ENCODE measurements around the gene CCDC14.

The CCDC14 gene

GRCh38 chr3:123952844-123953520 lies 8.0 kb downstream of the CCDC14 start:
- peaks cover 83% of the 10 kb centered on the region for H3K36me3 ChIP-seq (ENCODE audit: insufficient read depth, low read depth, low read length)
- H3K9me3 ChIP-seq (ENCODE audit: insufficient read depth, low read depth, low read length) = no peaks in the 10 kb centered on the region
- H3K27me3 ChIP-seq (ENCODE audit: insufficient read depth, low read length) = no peaks in the 10 kb centered on the region
- H3K4me3 ChIP-seq (ENCODE audit: low read length) = no peak overlapping the region
- no peaks in the 10 kb centered on the region for H3K4me1 ChIP-seq (ENCODE audit: insufficient read depth, low read length)
- H3K27ac ChIP-seq (ENCODE audit: low read length) = no peak overlapping the region
- no peak overlapping the region for H3K9ac ChIP-seq (ENCODE audit: low read depth, low read length)

DNA sequence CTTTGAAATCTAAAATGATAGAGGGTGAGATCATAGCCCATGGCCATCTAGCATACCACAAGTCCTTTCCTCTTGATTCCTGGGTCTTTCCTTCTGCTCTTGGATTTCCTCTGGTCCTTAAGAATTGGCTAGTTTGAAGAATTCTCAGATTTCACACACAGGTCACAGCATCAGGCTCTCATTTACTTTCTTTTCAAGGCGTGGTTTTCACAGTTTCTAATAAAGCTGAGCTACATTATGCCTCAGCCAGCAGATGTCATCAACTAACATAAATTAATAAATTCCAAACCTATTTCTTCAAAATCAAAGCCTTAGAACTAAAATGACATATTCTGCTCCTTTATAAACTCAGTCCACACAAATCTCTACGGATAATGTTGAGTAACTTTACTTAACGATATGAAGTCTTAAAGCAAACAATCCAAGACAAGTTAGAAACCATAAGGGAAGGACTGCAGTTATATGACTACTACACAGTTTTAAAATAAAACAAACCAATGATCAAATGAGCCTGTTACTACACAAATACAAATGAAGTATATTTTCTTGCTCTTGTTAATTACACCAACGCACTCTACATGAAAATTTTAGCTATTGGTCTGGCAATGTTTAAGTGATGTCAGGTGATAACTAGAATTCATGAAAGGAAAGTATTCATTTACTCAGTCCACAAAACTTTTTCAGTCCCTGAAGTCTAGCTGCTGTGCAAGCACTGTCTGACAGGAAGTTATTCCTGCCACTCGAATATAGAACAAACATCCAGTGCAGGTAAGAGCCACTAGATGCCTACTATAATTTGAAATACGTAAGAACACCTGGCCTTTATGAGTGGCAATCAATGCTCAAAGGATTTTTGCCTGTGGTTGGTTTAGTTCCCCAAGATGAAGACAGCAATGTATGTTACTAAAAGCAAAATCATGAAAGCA lies 9.2 kb downstream of the CCDC14 start:
- H3K27ac ChIP-seq (ENCODE audit: low read length) = no peak overlapping the region
- no peaks in the 10 kb centered on the region for H3K4me1 ChIP-seq (ENCODE audit: insufficient read depth, low read length)
- no peaks in the 10 kb centered on the region for H3K27me3 ChIP-seq (ENCODE audit: insufficient read depth, low read length)
- no peak overlapping the region for H3K9ac ChIP-seq (ENCODE audit: low read depth, low read length)
- peaks cover 94% of the 10 kb centered on the region for H3K36me3 ChIP-seq (ENCODE audit: insufficient read depth, low read depth, low read length)
- no peak overlapping the region for H3K4me3 ChIP-seq (ENCODE audit: low read length)
- no peaks in the 10 kb centered on the region for H3K9me3 ChIP-seq (ENCODE audit: insufficient read depth, low read depth, low read length)

DNA sequence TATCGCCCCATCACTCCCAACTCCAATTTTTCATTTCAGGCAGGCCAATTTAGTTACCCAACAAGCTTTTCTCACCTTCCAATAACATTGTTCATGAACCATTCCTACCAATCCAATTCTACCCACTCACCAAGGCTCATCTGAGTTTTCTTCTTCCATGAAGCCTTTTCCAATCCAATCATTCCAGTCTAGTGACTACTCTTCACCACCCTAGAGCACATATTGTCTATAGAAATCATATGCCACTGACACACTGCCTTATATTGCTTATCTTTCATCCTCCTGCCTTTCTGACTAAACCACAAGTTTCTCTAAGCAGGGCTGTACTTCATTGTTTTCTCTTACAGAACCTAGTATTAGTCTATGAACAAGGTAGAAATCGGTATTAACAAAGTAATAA lies 11.4 kb downstream of the CCDC14 start:
- H3K9me3 ChIP-seq (ENCODE audit: insufficient read depth, low read depth, low read length) = no peaks in the 10 kb centered on the region
- no peaks in the 10 kb centered on the region for H3K4me1 ChIP-seq (ENCODE audit: insufficient read depth, low read length)
- peaks cover 94% of the 10 kb centered on the region for H3K36me3 ChIP-seq (ENCODE audit: insufficient read depth, low read depth, low read length)
- H3K27ac ChIP-seq (ENCODE audit: low read length) = no peak overlapping the region
- no peaks in the 10 kb centered on the region for H3K27me3 ChIP-seq (ENCODE audit: insufficient read depth, low read length)
- no peak overlapping the region for H3K9ac ChIP-seq (ENCODE audit: low read depth, low read length)
- no peak overlapping the region for H3K4me3 ChIP-seq (ENCODE audit: low read length)

DNA sequence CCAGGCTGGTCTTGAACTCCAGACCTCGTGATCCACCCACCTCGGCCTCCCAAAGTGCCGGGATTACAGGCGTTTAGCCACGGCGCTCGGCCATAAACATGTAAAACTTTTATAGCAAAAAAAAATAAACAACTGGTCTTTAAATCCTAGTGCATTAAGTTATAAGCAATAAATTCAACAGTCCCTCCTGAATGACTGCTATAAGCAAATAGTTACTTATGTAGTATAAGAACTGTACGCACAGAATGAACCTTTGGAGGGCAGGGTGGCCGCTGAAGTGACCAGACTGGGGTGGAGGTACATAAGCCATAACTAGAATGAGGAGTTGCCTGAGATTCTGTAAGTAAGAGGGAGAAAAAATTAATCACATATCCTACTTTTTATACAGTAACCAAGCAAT lies 12.6 kb downstream of the CCDC14 start:
- Histone ChIP-seq H3K27me3 (ENCODE audit: insufficient read depth, low read length) (no peaks in the 10 kb centered on the region), H3K4me1 (ENCODE audit: insufficient read depth, low read length) (no peaks in the 10 kb centered on the region), H3K4me3 (ENCODE audit: low read length) (no peak overlapping the region), H3K9me3 (ENCODE audit: insufficient read depth, low read depth, low read length) (no peaks in the 10 kb centered on the region), H3K27ac (ENCODE audit: low read length) (no peak overlapping the region), H3K9ac (ENCODE audit: low read depth, low read length) (no peak overlapping the region), H3K36me3 (ENCODE audit: insufficient read depth, low read depth, low read length) (peaks cover 96% of the 10 kb centered on the region)

DNA sequence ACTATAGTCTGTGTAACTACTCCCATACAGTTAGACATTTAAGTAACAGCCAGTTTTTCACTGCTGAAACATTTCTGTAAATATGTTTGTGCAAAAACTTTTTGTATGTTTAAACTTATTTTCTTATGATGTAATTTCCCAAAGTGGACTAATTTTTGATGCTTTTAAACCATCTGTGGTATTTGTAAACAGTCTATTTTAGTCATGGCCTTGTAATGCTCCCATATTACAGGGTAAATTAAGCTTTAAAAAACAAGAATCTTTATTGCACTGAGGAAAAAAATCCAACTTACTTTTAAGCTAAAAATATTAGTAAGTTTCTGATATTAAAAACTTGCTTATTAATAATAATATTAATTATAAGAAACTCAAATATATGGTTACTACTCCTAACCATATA lies 13.5 kb downstream of the CCDC14 start:
- H3K9ac ChIP-seq (ENCODE audit: low read depth, low read length) = no peak overlapping the region
- H3K36me3 ChIP-seq (ENCODE audit: insufficient read depth, low read depth, low read length) = peaks cover 96% of the 10 kb centered on the region
- H3K27ac ChIP-seq (ENCODE audit: low read length) = no peak overlapping the region
- H3K27me3 ChIP-seq (ENCODE audit: insufficient read depth, low read length) = no peaks in the 10 kb centered on the region
- no peaks in the 10 kb centered on the region for H3K4me1 ChIP-seq (ENCODE audit: insufficient read depth, low read length)
- no peaks in the 10 kb centered on the region for H3K9me3 ChIP-seq (ENCODE audit: insufficient read depth, low read depth, low read length)
- no peak overlapping the region for H3K4me3 ChIP-seq (ENCODE audit: low read length)

- Histone ChIP-seq H3K27ac (ENCODE audit: low read length) (no peak overlapping the region), H3K4me1 (ENCODE audit: insufficient read depth, low read length) (no peaks in the 10 kb centered on the region), H3K9me3 (ENCODE audit: insufficient read depth, low read depth, low read length) (no peaks in the 10 kb centered on the region), H3K9ac (ENCODE audit: low read depth, low read length) (no peak overlapping the region), H3K4me3 (ENCODE audit: low read length) (no peak overlapping the region), H3K27me3 (ENCODE audit: insufficient read depth, low read length) (no peaks in the 10 kb centered on the region), H3K36me3 (ENCODE audit: insufficient read depth, low read depth, low read length) (peaks cover 93% of the 10 kb centered on the region)
Observed at GRCh38 chr3:123941542-123941941, 19.5 kb downstream of the CCDC14 start.

DNA sequence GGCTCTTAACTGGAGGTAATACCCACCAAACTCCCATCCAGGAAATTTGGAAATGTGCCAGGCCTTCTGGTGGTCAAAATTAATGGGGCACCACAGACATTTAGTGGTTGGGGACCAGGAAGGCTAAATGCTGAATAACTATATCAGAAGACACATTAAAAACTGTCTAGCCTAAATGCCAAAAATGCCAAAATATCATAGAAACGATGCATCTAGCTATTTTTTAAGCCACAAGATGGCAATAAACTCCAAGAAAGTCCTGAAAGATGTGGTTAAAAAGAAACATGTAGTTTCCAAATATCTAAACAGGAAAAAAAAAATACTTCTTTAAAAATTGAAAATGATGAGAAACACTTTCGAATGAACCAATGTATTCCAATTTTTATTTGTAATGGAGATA lies 19.9 kb downstream of the CCDC14 start:
- H3K4me1 ChIP-seq (ENCODE audit: insufficient read depth, low read length) = no peaks in the 10 kb centered on the region
- H3K27ac ChIP-seq (ENCODE audit: low read length) = no peak overlapping the region
- H3K36me3 ChIP-seq (ENCODE audit: insufficient read depth, low read depth, low read length) = peaks cover 93% of the 10 kb centered on the region
- H3K9ac ChIP-seq (ENCODE audit: low read depth, low read length) = no peak overlapping the region
- no peaks in the 10 kb centered on the region for H3K9me3 ChIP-seq (ENCODE audit: insufficient read depth, low read depth, low read length)
- H3K4me3 ChIP-seq (ENCODE audit: low read length) = no peak overlapping the region
- H3K27me3 ChIP-seq (ENCODE audit: insufficient read depth, low read length) = no peaks in the 10 kb centered on the region

DNA sequence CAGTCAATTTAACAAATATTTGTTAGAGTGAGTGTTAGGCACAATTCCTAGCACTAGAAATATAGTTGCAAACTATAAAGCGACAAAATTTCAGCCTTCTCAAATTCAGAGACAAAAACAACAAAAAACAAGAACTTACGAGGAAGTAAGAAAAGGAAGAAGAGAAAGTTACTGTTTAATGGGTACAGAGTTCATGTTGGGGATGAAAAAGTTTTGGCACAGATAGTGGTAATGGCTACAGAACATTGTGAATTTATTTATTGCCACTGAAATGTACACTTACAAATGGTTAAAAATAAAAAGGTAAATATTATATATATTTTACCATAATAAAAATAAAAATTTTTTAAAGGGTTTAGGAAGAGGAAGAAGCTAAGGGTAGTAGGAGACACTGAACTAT lies 21.3 kb downstream of the CCDC14 start:
- Histone ChIP-seq H3K9ac (ENCODE audit: low read depth, low read length) (no peak overlapping the region), H3K27ac (ENCODE audit: low read length) (no peak overlapping the region), H3K4me3 (ENCODE audit: low read length) (no peak overlapping the region), H3K36me3 (ENCODE audit: insufficient read depth, low read depth, low read length) (peaks cover 91% of the 10 kb centered on the region), H3K4me1 (ENCODE audit: insufficient read depth, low read length) (no peaks in the 10 kb centered on the region), H3K27me3 (ENCODE audit: insufficient read depth, low read length) (no peaks in the 10 kb centered on the region), H3K9me3 (ENCODE audit: insufficient read depth, low read depth, low read length) (no peaks in the 10 kb centered on the region)

- H3K36me3 ChIP-seq (ENCODE audit: insufficient read depth, low read depth, low read length) = peaks cover 84% of the 10 kb centered on the region
Observed at GRCh38 chr3:123936400-123936799, 24.6 kb downstream of the CCDC14 start.

DNA sequence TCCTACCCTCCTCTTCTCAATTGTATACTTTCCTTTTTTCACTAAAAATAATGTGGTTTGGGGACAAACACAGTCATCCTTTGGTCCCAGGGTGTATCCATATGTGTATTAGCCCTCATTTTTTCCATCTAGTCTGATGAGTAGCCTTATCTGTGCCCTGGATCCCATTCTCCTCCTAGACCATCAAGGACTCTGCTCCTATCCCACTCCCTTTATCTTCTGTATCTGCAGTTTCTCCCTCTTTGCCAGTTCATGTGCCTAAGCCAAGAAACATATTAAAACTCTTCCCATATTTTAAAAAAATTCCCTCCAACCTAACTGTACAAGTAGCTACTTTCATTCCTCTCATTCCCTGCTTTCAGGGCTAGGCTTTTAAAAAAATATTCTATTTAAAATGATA lies 25.2 kb downstream of the CCDC14 start:
- Histone ChIP-seq H3K4me1 (ENCODE audit: insufficient read depth, low read length) (no peaks in the 10 kb centered on the region), H3K27ac (ENCODE audit: low read length) (no peak overlapping the region), H3K9me3 (ENCODE audit: insufficient read depth, low read depth, low read length) (no peaks in the 10 kb centered on the region), H3K27me3 (ENCODE audit: insufficient read depth, low read length) (no peaks in the 10 kb centered on the region), H3K36me3 (ENCODE audit: insufficient read depth, low read depth, low read length) (peaks cover 84% of the 10 kb centered on the region), H3K9ac (ENCODE audit: low read depth, low read length) (no peak overlapping the region), H3K4me3 (ENCODE audit: low read length) (no peak overlapping the region)

More at GRCh38 chr3:123936400-123936799, 24.6 kb downstream of the CCDC14 start:
- Histone ChIP-seq H3K27ac (ENCODE audit: low read length) (no peak overlapping the region), H3K9me3 (ENCODE audit: insufficient read depth, low read depth, low read length) (no peaks in the 10 kb centered on the region), H3K9ac (ENCODE audit: low read depth, low read length) (no peak overlapping the region), H3K4me3 (ENCODE audit: low read length) (no peak overlapping the region), H3K27me3 (ENCODE audit: insufficient read depth, low read length) (no peaks in the 10 kb centered on the region), H3K4me1 (ENCODE audit: insufficient read depth, low read length) (no peaks in the 10 kb centered on the region)

- Histone ChIP-seq H3K9ac (ENCODE audit: low read depth, low read length) (no peak overlapping the region), H3K4me1 (ENCODE audit: insufficient read depth, low read length) (no peaks in the 10 kb centered on the region), H3K27ac (ENCODE audit: low read length) (no peak overlapping the region), H3K27me3 (ENCODE audit: insufficient read depth, low read length) (no peaks in the 10 kb centered on the region), H3K36me3 (ENCODE audit: insufficient read depth, low read depth, low read length) (peaks cover 88% of the 10 kb centered on the region), H3K9me3 (ENCODE audit: insufficient read depth, low read depth, low read length) (no peaks in the 10 kb centered on the region), H3K4me3 (ENCODE audit: low read length) (no peak overlapping the region)
Observed at GRCh38 chr3:123934250-123934649, 26.8 kb downstream of the CCDC14 start.

DNA sequence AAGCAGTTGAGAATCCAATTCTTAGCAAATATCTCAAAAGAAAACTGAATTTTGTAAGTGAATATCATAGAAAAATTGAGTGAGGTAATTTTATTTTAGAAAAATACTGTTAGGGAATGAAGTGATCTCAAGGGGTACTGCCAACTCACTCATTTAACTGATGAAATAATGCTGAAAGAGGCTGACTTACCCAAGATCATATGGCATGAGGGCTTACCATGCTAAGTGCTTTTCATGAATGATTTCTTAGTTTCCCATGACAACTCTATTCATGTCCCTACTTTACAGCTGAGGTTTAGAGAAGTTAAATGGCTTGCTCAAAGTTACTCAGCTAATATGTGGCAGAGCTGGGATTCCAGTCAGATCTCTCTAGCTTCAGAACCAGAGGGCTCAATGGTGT lies 30.6 kb downstream of the CCDC14 start:
- Histone ChIP-seq H3K27me3 (ENCODE audit: insufficient read depth, low read length) (no peaks in the 10 kb centered on the region), H3K36me3 (ENCODE audit: insufficient read depth, low read depth, low read length) (peaks cover 85% of the 10 kb centered on the region), H3K4me3 (ENCODE audit: low read length) (no peak overlapping the region), H3K9ac (ENCODE audit: low read depth, low read length) (no peak overlapping the region), H3K27ac (ENCODE audit: low read length) (no peak overlapping the region), H3K4me1 (ENCODE audit: insufficient read depth, low read length) (no peaks in the 10 kb centered on the region), H3K9me3 (ENCODE audit: insufficient read depth, low read depth, low read length) (no peaks in the 10 kb centered on the region)
